AG04450 (cell line): ENCODE data around the gene TMEFF2. TPM values are rescaled to one million over a fixed set of nuclear protein-coding genes. Genes with fewer than 3 reads are reported as not detected.

ENCODE experiments used
- CTCF ChIA-PET: fragments of 300-600, 350-600 bp; formaldehyde crosslinking; extraction: SDS; loops from one replicate; lab custom pipeline; 2022; ENCODE audit warnings: antibody characterized with exemption, inconsistent platforms; lab: Charles Lee
- POLR2A ChIA-PET: fragments of 350-600 bp; formaldehyde crosslinking; extraction: SDS; loops from one replicate; lab custom pipeline; 2021; ENCODE audit warnings: antibody characterized with exemption, inconsistent platforms; lab: Yijun Ruan, JAX
- DNase-seq: peaks from one replicate; pipeline ENCODE4 v3.0.0-alpha.2; 2011; ENCODE audit warnings: low read depth, low spot score
- H3K27ac ChIP-seq: one replicate; pipeline ENCODE4 v1.5.1; 2012; ENCODE audit warnings: low read depth, low read length, control low read depth
- H3K27me3 ChIP-seq: one replicate; pipeline ENCODE4 v1.6.0; 2012; ENCODE audit warnings: low read length; ENCODE audit not compliant: control insufficient read depth, insufficient read depth
- H3K4me3 ChIP-seq: 2 replicates; pipeline ENCODE4 v1.5.1; 2011; ENCODE audit warnings: mild to moderate bottlenecking, low read depth, low read length, control low read depth
- H3K9me3 ChIP-seq: 2 replicates; pipeline ENCODE4 v1.5.1; 2012; ENCODE audit warnings: low read length; ENCODE audit not compliant: control insufficient read depth, insufficient read depth
- polyA plus RNA-seq: library from polyadenylated mRNA; depleted of rRNA; stranded (reverse); fragments of >200 nt; gene quantifications from 2 replicates; pipeline ENCODE4 v1.2.3, GENCODE V29; 2011
- TF ChIP-seq, protein P1 (sequence below): IDR thresholded peaks from 2 replicates; pipeline ENCODE4 v1.5.1; 2011; ENCODE audit warnings: low read depth, low read length, control low read depth, inconsistent platforms

TMEFF2 gene
- polyA plus RNA-seq, 1 experiment, result 4.1 TPM

DNA sequence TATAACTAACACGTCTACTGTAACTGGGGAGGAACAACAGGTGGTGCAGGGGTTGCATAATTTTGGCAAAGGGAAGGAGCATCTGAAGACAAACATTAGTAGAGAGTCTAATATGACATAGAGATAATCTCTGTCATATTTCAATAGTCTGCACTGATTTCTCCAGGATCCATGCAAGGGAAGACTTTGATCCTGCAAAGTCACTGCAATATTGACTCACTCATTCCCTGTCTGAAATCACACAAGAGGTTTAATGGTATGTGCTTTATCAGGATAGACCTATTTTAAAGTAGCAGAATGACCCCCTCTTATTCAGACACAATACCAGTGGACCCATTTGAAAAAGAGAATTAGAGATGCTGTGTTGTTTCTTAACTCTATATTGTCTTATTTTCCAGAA is 249.1 kb downstream of the TMEFF2 start:
- DNase-seq, result no peak
- Histone ChIP-seq H3K9me3 (no peaks in the 10 kb centered on the region), H3K27ac (no peak overlapping the region), H3K27me3 (no peaks in the 10 kb centered on the region), H3K4me3 (no peak overlapping the region)
- TF ChIP-seq, protein P1, sequence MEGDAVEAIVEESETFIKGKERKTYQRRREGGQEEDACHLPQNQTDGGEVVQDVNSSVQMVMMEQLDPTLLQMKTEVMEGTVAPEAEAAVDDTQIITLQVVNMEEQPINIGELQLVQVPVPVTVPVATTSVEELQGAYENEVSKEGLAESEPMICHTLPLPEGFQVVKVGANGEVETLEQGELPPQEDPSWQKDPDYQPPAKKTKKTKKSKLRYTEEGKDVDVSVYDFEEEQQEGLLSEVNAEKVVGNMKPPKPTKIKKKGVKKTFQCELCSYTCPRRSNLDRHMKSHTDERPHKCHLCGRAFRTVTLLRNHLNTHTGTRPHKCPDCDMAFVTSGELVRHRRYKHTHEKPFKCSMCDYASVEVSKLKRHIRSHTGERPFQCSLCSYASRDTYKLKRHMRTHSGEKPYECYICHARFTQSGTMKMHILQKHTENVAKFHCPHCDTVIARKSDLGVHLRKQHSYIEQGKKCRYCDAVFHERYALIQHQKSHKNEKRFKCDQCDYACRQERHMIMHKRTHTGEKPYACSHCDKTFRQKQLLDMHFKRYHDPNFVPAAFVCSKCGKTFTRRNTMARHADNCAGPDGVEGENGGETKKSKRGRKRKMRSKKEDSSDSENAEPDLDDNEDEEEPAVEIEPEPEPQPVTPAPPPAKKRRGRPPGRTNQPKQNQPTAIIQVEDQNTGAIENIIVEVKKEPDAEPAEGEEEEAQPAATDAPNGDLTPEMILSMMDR, result no peak
- CTCF ChIA-PET, result no interaction called here
- POLR2A ChIA-PET, result interaction anchor here (0.6 kb wide), 1 partner anchor 211 kb away, joined by 3 read pairs; no protein-coding TSS in a partner anchor

DNA sequence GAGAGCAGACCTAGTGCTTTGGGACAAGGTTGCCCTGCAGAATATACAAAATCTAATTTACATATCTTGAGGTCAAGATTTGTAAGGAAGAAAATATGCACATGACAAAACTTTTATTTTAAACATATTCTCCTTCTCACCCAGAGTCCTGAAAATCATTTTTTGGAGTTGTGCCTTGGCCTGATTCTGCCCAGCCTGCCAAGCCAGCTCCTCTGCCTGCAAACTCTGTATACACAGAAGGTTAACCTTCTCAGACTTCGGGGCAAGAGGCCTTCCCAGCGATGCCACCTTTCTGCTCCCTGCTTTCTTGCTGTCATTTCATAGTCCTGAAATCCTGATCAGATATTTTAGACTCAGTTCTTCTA is 252.0 kb downstream of the TMEFF2 start:
- CTCF ChIA-PET, result interaction anchor here (0.9 to 3.4 kb wide), 3 partner anchors 130 to 220 kb away, joined by 3 to 17 read pairs (median 3); no protein-coding TSS in a partner anchor

DNA sequence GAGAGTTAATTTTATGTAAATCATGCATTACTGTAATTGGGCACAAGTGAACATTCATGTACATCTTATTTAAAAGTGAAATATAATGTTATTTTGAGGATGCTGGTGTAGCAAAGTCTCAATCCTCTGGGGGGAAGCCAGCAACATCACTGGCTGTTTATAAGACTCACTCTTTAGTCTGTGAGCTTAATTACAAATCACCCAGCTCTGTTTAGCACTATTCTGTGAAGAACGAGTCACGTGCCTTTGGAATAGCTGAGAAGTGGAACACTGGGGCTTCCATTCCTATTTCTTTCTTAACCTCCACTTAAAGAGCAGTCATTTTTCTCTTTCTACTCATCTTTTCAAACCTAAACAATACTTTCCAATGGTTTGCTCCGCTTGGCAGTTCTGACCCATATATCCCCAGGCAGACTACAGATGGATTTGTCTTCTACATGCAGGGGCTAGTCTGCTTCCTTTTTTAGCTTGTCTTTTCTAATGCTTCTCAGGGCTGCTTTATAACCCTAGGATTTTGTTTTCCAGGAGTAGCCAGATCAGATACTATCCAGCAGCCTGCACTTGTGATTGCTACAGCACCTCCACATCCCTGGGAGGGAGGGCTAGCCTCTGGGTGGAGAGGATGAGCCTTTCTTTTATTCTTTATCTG is 252.5 kb downstream of the TMEFF2 start:
- TF ChIP-seq, protein P1, result no peak
- no peaks in the 10 kb centered on the region for H3K27me3 ChIP-seq
- no peaks in the 10 kb centered on the region for H3K9me3 ChIP-seq
- peak; percentile 47 for DNase-seq
- ChIA-PET CTCF (interaction anchor here (0.9 to 3.4 kb wide), 3 partner anchors 130 to 220 kb away, joined by 3 to 17 read pairs (median 3); no protein-coding TSS in a partner anchor), POLR2A (interaction anchor here (1.0 to 1.6 kb wide), 2 partner anchors 9 to 95 kb away, joined by 4 read pairs; partner anchors contain the start of gene CAVIN2)
- peak overlapping the region; percentile 69 for H3K27ac ChIP-seq
- no peak overlapping the region for H3K4me3 ChIP-seq

More for the DNA sequence above, 252.0 kb downstream of the TMEFF2 start:
- Histone ChIP-seq H3K27me3 (no peaks in the 10 kb centered on the region), H3K27ac (peak overlapping the region; percentile 69), H3K9me3 (no peaks in the 10 kb centered on the region), H3K4me3 (no peak overlapping the region)
- TF ChIP-seq, protein P1, result no peak
- POLR2A ChIA-PET, result interaction anchor here (1.0 to 1.6 kb wide), 2 partner anchors 9 to 96 kb away, joined by 4 read pairs; partner anchors contain the start of gene CAVIN2
- no peak for DNase-seq

DNA sequence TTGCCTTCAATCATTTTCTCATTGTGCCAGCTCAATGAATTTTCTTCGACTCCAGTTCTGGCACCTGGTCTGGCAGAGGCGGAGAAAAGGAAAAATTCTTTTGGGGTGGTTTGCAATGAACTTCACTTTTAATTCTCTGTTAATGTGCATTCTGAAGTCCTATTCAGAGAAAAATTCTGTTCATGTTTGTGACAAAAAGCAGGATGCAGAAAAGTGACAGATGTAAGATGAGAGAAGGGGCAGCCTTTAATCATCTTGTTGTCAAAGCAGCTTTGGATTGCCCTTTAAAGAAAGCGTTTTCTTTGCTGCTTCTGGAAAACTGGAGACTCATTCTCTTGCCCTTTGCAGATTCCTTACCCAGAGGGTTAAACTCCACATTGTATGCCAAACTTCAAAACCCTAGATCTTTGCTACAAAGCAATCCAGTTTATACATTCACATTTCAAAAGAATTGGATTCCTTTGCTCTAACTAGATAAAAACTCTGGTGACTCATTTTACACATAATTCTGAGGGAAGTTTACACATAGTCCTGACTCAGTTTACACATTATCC is 253.3 kb downstream of the TMEFF2 start:
- H3K27ac ChIP-seq, result no peak overlapping the region
- no peaks in the 10 kb centered on the region for H3K27me3 ChIP-seq
- CTCF ChIA-PET, result interaction anchor here (3.4 kb wide), 1 partner anchor 221 kb away, joined by 17 read pairs; no protein-coding TSS in a partner anchor
- no peaks in the 10 kb centered on the region for H3K9me3 ChIP-seq
- TF ChIP-seq, protein P1, result no peak
- H3K4me3 ChIP-seq, result no peak overlapping the region
- no peak for DNase-seq
- POLR2A ChIA-PET, result interaction anchor here (1.6 kb wide), 1 partner anchor 95 kb away, joined by 4 read pairs; the partner anchor contains the start of gene CAVIN2

DNA sequence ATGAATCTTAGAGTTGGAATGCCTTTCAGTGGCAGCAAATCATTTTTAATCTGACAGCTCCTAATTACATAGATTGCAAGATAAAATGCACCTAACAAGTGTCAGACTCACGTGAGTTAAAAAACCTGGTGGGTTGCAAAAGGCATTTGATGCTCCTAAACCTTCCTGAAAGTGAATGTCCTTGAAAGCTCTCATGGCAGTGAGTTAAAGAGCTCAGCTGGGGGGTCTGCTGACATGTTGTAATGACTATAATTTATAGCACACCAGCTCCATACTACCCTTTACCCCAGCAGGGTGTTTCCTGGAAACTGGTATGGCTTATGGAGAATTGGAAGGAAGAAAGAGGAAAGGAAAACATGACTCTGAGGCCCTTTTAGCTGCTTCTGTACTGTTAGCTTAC is 256.0 kb downstream of the TMEFF2 start:
- no peak for DNase-seq
- ChIA-PET CTCF (no interaction called here), POLR2A (no interaction called here)
- Histone ChIP-seq H3K9me3 (no peaks in the 10 kb centered on the region), H3K27me3 (no peaks in the 10 kb centered on the region), H3K27ac (no peak overlapping the region), H3K4me3 (no peak overlapping the region)
- TF ChIP-seq, protein P1, result no peak
